ENCODE data around the gene EXD1. TPM values are rescaled to one million over a fixed set of nuclear protein-coding genes. Genes with fewer than 3 reads are reported as not detected.

Gene EXD1
- total RNA-seq, 1 experiment from 2014 or later, result 0.26 TPM

GRCh38 chr15:41219381-41219780, 11.2 kb downstream of the EXD1 start:
- ATAC-seq, result peak; percentile 71
- CTCF ChIA-PET, result interaction anchor here (1.1 to 2.5 kb wide), 3 partner anchors 12 to 325 kb away, joined by 3 to 9 read pairs (median 3); partner anchors contain the start of genes CHP1 and VPS18

More at GRCh38 chr15:41219381-41219780, 11.2 kb downstream of the EXD1 start:
- DNase-seq (ENCODE audit: low spot score), result no peak
- peak overlapping the region; percentile 42 for H3K27ac Mint-ChIP-seq
- TF ChIP-seq MXD4 (CRISPR knock-in tag; IDR thresholded peaks at IDR 0.05; ENCODE audit: borderline replicate concordance), result no peak
- TF ChIP-seq ZMAT4 (CRISPR knock-in tag; IDR thresholded peaks at IDR 0.05), result no peak
- TF ChIP-seq NFYB (CRISPR knock-in tag; conservative IDR thresholded peaks at IDR 0.05; ENCODE audit: low read depth), result no peak
- TF ChIP-seq MLX (CRISPR knock-in tag; IDR thresholded peaks at IDR 0.05), result no peak
- TF ChIP-seq, protein P1, sequence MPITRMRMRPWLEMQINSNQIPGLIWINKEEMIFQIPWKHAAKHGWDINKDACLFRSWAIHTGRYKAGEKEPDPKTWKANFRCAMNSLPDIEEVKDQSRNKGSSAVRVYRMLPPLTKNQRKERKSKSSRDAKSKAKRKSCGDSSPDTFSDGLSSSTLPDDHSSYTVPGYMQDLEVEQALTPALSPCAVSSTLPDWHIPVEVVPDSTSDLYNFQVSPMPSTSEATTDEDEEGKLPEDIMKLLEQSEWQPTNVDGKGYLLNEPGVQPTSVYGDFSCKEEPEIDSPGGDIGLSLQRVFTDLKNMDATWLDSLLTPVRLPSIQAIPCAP (CRISPR knock-in tag; IDR thresholded peaks at IDR 0.05), result no peak
- no peak for TF ChIP-seq OVOL2 (CRISPR knock-in tag; IDR thresholded peaks at IDR 0.05; ENCODE audit: borderline replicate concordance)
- TF ChIP-seq, protein P2, sequence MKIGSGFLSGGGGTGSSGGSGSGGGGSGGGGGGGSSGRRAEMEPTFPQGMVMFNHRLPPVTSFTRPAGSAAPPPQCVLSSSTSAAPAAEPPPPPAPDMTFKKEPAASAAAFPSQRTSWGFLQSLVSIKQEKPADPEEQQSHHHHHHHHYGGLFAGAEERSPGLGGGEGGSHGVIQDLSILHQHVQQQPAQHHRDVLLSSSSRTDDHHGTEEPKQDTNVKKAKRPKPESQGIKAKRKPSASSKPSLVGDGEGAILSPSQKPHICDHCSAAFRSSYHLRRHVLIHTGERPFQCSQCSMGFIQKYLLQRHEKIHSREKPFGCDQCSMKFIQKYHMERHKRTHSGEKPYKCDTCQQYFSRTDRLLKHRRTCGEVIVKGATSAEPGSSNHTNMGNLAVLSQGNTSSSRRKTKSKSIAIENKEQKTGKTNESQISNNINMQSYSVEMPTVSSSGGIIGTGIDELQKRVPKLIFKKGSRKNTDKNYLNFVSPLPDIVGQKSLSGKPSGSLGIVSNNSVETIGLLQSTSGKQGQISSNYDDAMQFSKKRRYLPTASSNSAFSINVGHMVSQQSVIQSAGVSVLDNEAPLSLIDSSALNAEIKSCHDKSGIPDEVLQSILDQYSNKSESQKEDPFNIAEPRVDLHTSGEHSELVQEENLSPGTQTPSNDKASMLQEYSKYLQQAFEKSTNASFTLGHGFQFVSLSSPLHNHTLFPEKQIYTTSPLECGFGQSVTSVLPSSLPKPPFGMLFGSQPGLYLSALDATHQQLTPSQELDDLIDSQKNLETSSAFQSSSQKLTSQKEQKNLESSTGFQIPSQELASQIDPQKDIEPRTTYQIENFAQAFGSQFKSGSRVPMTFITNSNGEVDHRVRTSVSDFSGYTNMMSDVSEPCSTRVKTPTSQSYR (CRISPR knock-in tag; IDR thresholded peaks at IDR 0.05), result no peak
- TF ChIP-seq, protein P3, sequence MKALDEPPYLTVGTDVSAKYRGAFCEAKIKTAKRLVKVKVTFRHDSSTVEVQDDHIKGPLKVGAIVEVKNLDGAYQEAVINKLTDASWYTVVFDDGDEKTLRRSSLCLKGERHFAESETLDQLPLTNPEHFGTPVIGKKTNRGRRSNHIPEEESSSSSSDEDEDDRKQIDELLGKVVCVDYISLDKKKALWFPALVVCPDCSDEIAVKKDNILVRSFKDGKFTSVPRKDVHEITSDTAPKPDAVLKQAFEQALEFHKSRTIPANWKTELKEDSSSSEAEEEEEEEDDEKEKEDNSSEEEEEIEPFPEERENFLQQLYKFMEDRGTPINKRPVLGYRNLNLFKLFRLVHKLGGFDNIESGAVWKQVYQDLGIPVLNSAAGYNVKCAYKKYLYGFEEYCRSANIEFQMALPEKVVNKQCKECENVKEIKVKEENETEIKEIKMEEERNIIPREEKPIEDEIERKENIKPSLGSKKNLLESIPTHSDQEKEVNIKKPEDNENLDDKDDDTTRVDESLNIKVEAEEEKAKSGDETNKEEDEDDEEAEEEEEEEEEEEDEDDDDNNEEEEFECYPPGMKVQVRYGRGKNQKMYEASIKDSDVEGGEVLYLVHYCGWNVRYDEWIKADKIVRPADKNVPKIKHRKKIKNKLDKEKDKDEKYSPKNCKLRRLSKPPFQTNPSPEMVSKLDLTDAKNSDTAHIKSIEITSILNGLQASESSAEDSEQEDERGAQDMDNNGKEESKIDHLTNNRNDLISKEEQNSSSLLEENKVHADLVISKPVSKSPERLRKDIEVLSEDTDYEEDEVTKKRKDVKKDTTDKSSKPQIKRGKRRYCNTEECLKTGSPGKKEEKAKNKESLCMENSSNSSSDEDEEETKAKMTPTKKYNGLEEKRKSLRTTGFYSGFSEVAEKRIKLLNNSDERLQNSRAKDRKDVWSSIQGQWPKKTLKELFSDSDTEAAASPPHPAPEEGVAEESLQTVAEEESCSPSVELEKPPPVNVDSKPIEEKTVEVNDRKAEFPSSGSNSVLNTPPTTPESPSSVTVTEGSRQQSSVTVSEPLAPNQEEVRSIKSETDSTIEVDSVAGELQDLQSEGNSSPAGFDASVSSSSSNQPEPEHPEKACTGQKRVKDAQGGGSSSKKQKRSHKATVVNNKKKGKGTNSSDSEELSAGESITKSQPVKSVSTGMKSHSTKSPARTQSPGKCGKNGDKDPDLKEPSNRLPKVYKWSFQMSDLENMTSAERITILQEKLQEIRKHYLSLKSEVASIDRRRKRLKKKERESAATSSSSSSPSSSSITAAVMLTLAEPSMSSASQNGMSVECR (CRISPR knock-in tag; IDR thresholded peaks at IDR 0.05; ENCODE audit: borderline replicate concordance), result no peak
- no peak for TF ChIP-seq PREB (CRISPR knock-in tag; IDR thresholded peaks at IDR 0.05; ENCODE audit: borderline replicate concordance)
- no peak for TF ChIP-seq TEAD4 (CRISPR knock-in tag; IDR thresholded peaks at IDR 0.05)
- no peak for TF ChIP-seq ESRRA (CRISPR knock-in tag; IDR thresholded peaks at IDR 0.05; ENCODE audit: borderline replicate concordance)
- POLR2A ChIA-PET, result no interaction called here
- no peaks in the 10 kb centered on the region; the same call in 1 of the 2 replicates for H3K27me3 Mint-ChIP-seq (ENCODE audit: low read depth)
- peak overlapping the region; percentile 11; the same call in 1 of the 2 replicates for H3K4me3 Mint-ChIP-seq
- no peaks in the 10 kb centered on the region for H3K36me3 Mint-ChIP-seq
- H3K4me1 Mint-ChIP-seq, result peaks cover 16% of the 10 kb centered on the region
- H3K9me3 Mint-ChIP-seq, result no peaks in the 10 kb centered on the region
